Esophagus squamous epithelium (tissue), 5 donors: Measurements from ENCODE around the gene AFAP1L2. TPM values are rescaled to one million over a fixed set of nuclear protein-coding genes. Genes with fewer than 3 reads are reported as not detected.

Source experiments
- DNase-seq: peaks from one replicate; lab custom pipeline; 2025; lab: John Stamatoyannopoulos, UW
- H3K27ac ChIP-seq, 4 donors: fragments of 200-600 bp; sonication (generic); one replicate each; pipeline ENCODE4 v1.5.1; 2016 to 2019; ENCODE audit warnings: mild to moderate bottlenecking in 1 of 4
- H3K27me3 ChIP-seq, 4 donors: fragments of 200-600 bp; sonication (generic); 1 replicate in 3 of 4; 2 replicates in 1 of 4; pipeline versions ENCODE4 v1.5.1 to v1.6.0; 2017 to 2021; ENCODE audit warnings: antibody characterized with exemption in 1 of 4
- H3K36me3 ChIP-seq, 3 donors: fragments of 200-600 bp; sonication (generic); one replicate each; pipeline ENCODE4 v1.5.1; 2016 to 2019
- H3K4me1 ChIP-seq, 3 donors: fragments of 200-600 bp; sonication (generic); one replicate each; pipeline ENCODE4 v1.5.1; 2017 to 2019
- H3K4me3 ChIP-seq, 4 donors: fragments of 200-600 bp; sonication (generic); 1 replicate in 3 of 4; 2 replicates in 1 of 4; pipeline ENCODE4 v1.5.1; 2016 to 2019; ENCODE audit warnings: mild to moderate bottlenecking in 2 of 4, moderate library complexity in 1 of 4
- H3K9me3 ChIP-seq, 3 donors: fragments of 200-600 bp; sonication (generic); one replicate each; pipeline ENCODE4 v1.5.1; 2016 to 2019
- POLR2A ChIP-seq, 4 donors: fragments of 450-650 bp; IDR thresholded peaks; one replicate each; pipeline ENCODE4 v1.6.1; 2017; ENCODE audit warnings: antibody characterized with exemption in 4 of 4, mild to moderate bottlenecking in 4 of 4, moderate library complexity in 3 of 4
- WGBS, 2 donors: methylation state at CpG; one replicate each; pipeline ENCODE4 v1.1.5; 2018; 5-methylcytosine and 5-hydroxymethylcytosine counted together
- intact Hi-C: fragments of 100-400 bp; cut with DNase I; formaldehyde crosslinking; loops from one replicate; pipeline ENCODE4 v1.15.0; 2022
- total RNA-seq, 4 donors: library from RNA; depleted of rRNA; stranded (reverse); fragments of >200 nt; gene quantifications; one replicate each; pipeline ENCODE4 v1.1.0, GENCODE V29; 2016
- TF ChIP-seq, protein P1 (sequence below), 6 experiments: fragments of 450-650 bp in 4 of 6; fragments of 200-600 bp in 2 of 6; sonication (generic) in 2 of 6; IDR thresholded peaks; one replicate each; pipeline ENCODE4 v1.5.1; 2016 to 2019; ENCODE audit warnings: antibody characterized with exemption in 6 of 6, mild to moderate bottlenecking in 4 of 6, moderate library complexity in 4 of 6
- donor health status: DM: yes; HTN: yes; CAD: no.

The AFAP1L2 gene, protein sequence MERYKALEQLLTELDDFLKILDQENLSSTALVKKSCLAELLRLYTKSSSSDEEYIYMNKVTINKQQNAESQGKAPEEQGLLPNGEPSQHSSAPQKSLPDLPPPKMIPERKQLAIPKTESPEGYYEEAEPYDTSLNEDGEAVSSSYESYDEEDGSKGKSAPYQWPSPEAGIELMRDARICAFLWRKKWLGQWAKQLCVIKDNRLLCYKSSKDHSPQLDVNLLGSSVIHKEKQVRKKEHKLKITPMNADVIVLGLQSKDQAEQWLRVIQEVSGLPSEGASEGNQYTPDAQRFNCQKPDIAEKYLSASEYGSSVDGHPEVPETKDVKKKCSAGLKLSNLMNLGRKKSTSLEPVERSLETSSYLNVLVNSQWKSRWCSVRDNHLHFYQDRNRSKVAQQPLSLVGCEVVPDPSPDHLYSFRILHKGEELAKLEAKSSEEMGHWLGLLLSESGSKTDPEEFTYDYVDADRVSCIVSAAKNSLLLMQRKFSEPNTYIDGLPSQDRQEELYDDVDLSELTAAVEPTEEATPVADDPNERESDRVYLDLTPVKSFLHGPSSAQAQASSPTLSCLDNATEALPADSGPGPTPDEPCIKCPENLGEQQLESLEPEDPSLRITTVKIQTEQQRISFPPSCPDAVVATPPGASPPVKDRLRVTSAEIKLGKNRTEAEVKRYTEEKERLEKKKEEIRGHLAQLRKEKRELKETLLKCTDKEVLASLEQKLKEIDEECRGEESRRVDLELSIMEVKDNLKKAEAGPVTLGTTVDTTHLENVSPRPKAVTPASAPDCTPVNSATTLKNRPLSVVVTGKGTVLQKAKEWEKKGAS
- 10 to 100 TPM in 3 of 4 donors, 1 to 10 TPM in 1; 9.8 to 15.5 (median 11.8) TPM for total RNA-seq

GRCh38 chr10:114404171-114405010 lies at the start of gene AFAP1L2:
Gene AFAP1L2, minus strand, starts transcription at chr10:114404502. Its CDS starts 47 bp downstream, at chr10:114404455.
- WGBS, 2 donors = 0% methylated on average over 5 of the region's 88 CpGs; no CpG with 5 or more reads in 1 of the 2 donors
- TF ChIP-seq, protein P1, sequence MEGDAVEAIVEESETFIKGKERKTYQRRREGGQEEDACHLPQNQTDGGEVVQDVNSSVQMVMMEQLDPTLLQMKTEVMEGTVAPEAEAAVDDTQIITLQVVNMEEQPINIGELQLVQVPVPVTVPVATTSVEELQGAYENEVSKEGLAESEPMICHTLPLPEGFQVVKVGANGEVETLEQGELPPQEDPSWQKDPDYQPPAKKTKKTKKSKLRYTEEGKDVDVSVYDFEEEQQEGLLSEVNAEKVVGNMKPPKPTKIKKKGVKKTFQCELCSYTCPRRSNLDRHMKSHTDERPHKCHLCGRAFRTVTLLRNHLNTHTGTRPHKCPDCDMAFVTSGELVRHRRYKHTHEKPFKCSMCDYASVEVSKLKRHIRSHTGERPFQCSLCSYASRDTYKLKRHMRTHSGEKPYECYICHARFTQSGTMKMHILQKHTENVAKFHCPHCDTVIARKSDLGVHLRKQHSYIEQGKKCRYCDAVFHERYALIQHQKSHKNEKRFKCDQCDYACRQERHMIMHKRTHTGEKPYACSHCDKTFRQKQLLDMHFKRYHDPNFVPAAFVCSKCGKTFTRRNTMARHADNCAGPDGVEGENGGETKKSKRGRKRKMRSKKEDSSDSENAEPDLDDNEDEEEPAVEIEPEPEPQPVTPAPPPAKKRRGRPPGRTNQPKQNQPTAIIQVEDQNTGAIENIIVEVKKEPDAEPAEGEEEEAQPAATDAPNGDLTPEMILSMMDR (IDR thresholded peaks at IDR 0.05) = no peak
- TF ChIP-seq POLR2A (IDR thresholded peaks at IDR 0.05) = peak in 1 of 4 donors; percentile 64
- Histone ChIP-seq H3K36me3 (no peaks in the 10 kb centered on the region), H3K27ac (peak within 1 kb of the TSS; percentile 76 to 87 (median 80)), H3K27me3 (peaks cover 0 to 27% (median 0%) of the 10 kb centered on the region in 4 donors), H3K9me3 (no peaks in the 10 kb centered on the region), H3K4me3 (peak within 1 kb of the TSS; percentile 67 to 77 (median 73)), H3K4me1 (peaks cover 3 to 61% (median 20%) of the 10 kb centered on the region in 3 donors)
- intact Hi-C loops = no loop called here
- no peak for DNase-seq

- TF ChIP-seq POLR2A (IDR thresholded peaks at IDR 0.05) = no peak
- TF ChIP-seq, protein P1 (IDR thresholded peaks at IDR 0.05) = no peak
- Histone ChIP-seq H3K4me3 (no peak overlapping the region), H3K27ac (no peak overlapping the region), H3K9me3 (no peaks in the 10 kb centered on the region), H3K4me1 (peaks cover 0 to 16% (median 0%) of the 10 kb centered on the region in 3 donors), H3K27me3 (no peaks in the 10 kb centered on the region), H3K36me3 (peaks cover 0 to 95% (median 4%) of the 10 kb centered on the region in 3 donors)
- WGBS, 2 donors = 95% methylated on average over 9 of the region's 9 CpGs
- no peak for DNase-seq
- intact Hi-C loops = no loop called here
Observed at GRCh38 chr10:114453576-114453975, 49.3 kb upstream of the AFAP1L2 start.

- Histone ChIP-seq H3K36me3 (peaks cover 0 to 89% (median 3%) of the 10 kb centered on the region in 3 donors), H3K27ac (peak overlapping the region in 1 of 4 donors; percentile 45), H3K27me3 (no peaks in the 10 kb centered on the region), H3K9me3 (no peaks in the 10 kb centered on the region), H3K4me3 (no peak overlapping the region), H3K4me1 (peaks cover 0 to 16% (median 0%) of the 10 kb centered on the region in 3 donors)
- DNase-seq = no peak
- intact Hi-C loops = no loop called here
- 61 to 77% methylated on average over 2 of the region's 2 CpGs for WGBS, 2 donors
- TF ChIP-seq POLR2A (IDR thresholded peaks at IDR 0.05) = no peak
- TF ChIP-seq, protein P1 (IDR thresholded peaks at IDR 0.05) = no peak
Observed at GRCh38 chr10:114448897-114449296, 44.6 kb upstream of the AFAP1L2 start.

- peaks cover 4 to 89% (median 19%) of the 10 kb centered on the region in 3 donors for H3K36me3 ChIP-seq
- DNase-seq = no peak
- WGBS, 2 donors = 76 to 87% methylated on average over 6 of the region's 6 CpGs
- intact Hi-C loops = no loop called here
- no peaks in the 10 kb centered on the region for H3K27me3 ChIP-seq
- H3K27ac ChIP-seq = no peak overlapping the region
- H3K4me3 ChIP-seq = no peak overlapping the region
- no peaks in the 10 kb centered on the region for H3K9me3 ChIP-seq
- peaks cover 0 to 14% (median 0%) of the 10 kb centered on the region in 3 donors for H3K4me1 ChIP-seq
- TF ChIP-seq POLR2A (IDR thresholded peaks at IDR 0.05) = no peak
- TF ChIP-seq, protein P1 (IDR thresholded peaks at IDR 0.05) = no peak
Observed at GRCh38 chr10:114445332-114445731, 41.0 kb upstream of the AFAP1L2 start.
